K562 (cell line): ENCODE data around the gene C2orf72. TPM values are rescaled to one million over a fixed set of nuclear protein-coding genes. Genes with fewer than 3 reads are reported as not detected.

ENCODE experiments used
- ATAC-seq: fragments of 200-7000 bp; cut with Tn5 transposase; 3 replicates; pipeline ENCODE4 v1.9.1; 2020; ENCODE audit warnings: moderate library complexity
- BruUV-seq: library from RNA; stranded (reverse); fragments of 400-500 nt; replicated peaks from 2 replicates; lab custom pipeline; 2021; lab: Mats Ljungman, UMichigan
- CTCF ChIA-PET: fragments of 300-600 bp; formaldehyde crosslinking; extraction: SDS; loops from one replicate; lab custom pipeline; 2021; ENCODE audit warnings: low intra/inter-chr PET ratio; lab: Yijun Ruan, JAX
- POLR2A ChIA-PET: fragments of 300-600, 350-650 bp; sonication (Branson Sonifier 250); formaldehyde crosslinking; extraction: SDS; loops from one replicate; lab custom pipeline; 2021; ENCODE audit warnings: antibody characterized with exemption, inconsistent platforms; lab: Yijun Ruan, JAX
- DNase-seq, 4 experiments: peaks; one replicate each; pipeline versions ENCODE4 v3.0.0 to v3.0.0-alpha.2; 2011 to 2018; ENCODE audit warnings: low spot score in 3 of 4, mixed read lengths in 3 of 4; ENCODE audit errors: extremely low read depth in 1 of 4
- FAIRE-seq: peaks from 2 replicates; lab custom pipeline; 2011; peaks lifted over from hg19 to GRCh38; lab: Jason Lieb, UNC
- H2AFZ ChIP-seq: 2 replicates; pipeline ENCODE4 v1.6.0; 2011; ENCODE audit warnings: low read depth, low read length, control low read depth, inconsistent platforms
- H3K27ac ChIP-seq: fragments of 200-600 bp; 3 replicates; pipeline ENCODE4 v1.8.0; 2011; ENCODE audit warnings: low read depth, mild to moderate bottlenecking, control low read depth, inconsistent platforms, low read length, moderate library complexity, mixed read lengths; ENCODE audit errors: extremely low read depth
- H3K27me3 ChIP-seq, 2 experiments: fragments of 300-600 bp in 1 of 2; 2 replicates in 1 of 2; 3 replicates in 1 of 2; pipeline versions ENCODE4 v1.6.0 to v1.8.0; 2011; ENCODE audit warnings: inconsistent platforms in 2 of 2, low read length in 2 of 2, mild to moderate bottlenecking in 1 of 2, mixed read lengths in 1 of 2, moderate library complexity in 1 of 2; ENCODE audit not compliant: control insufficient read depth in 2 of 2, insufficient read depth in 2 of 2
- H3K36me3 ChIP-seq: fragments of 300-600 bp; 3 replicates; pipeline ENCODE4 v1.8.0; 2011; ENCODE audit warnings: mild to moderate bottlenecking, low read length, inconsistent platforms; ENCODE audit not compliant: control insufficient read depth, insufficient read depth
- H3K4me1 ChIP-seq, 2 experiments: fragments of 200-600 bp in 1 of 2; replicated peaks in 1 of 2; 2 replicates in 1 of 2; 3 replicates in 1 of 2; pipeline versions ENCODE4 v1.5.1 to v1.8.0; 2011; ENCODE audit warnings: inconsistent platforms in 2 of 2, low read length in 2 of 2, mild to moderate bottlenecking in 1 of 2, mixed read lengths in 1 of 2, moderate library complexity in 1 of 2; ENCODE audit not compliant: control insufficient read depth in 2 of 2, insufficient read depth in 2 of 2
- H3K4me2 ChIP-seq: 2 replicates; pipeline ENCODE4 v1.6.1; 2011; ENCODE audit warnings: low read length, control low read depth, inconsistent platforms, mixed read lengths; ENCODE audit not compliant: insufficient read depth
- H3K4me3 ChIP-seq: fragments of 200-600 bp; sonication (generic), shearing (Covaris generic); 2 replicates; pipeline ENCODE4 v1.5.1; 2016; ENCODE audit warnings: control low read depth, inconsistent platforms
- H3K79me2 ChIP-seq: fragments of 200-600 bp; 3 replicates; pipeline ENCODE4 v1.8.0; 2011; ENCODE audit warnings: low read length, inconsistent platforms; ENCODE audit not compliant: control insufficient read depth, insufficient read depth
- H3K9ac ChIP-seq, 2 experiments: 2 replicates each; pipeline versions ENCODE4 v1.6.0 to v1.6.1; 2011; ENCODE audit warnings: low read depth in 2 of 2, low read length in 2 of 2, control low read depth in 1 of 2, inconsistent platforms in 1 of 2, mild to moderate bottlenecking in 1 of 2, mixed read lengths in 1 of 2; ENCODE audit not compliant: insufficient read depth in 1 of 2
- H3K9me1 ChIP-seq: one replicate; pipeline ENCODE4 v1.6.0; 2011; ENCODE audit warnings: inconsistent platforms, mild to moderate bottlenecking, low read length, moderate library complexity; ENCODE audit not compliant: control insufficient read depth, insufficient read depth
- H3K9me3 ChIP-seq: replicated peaks from 2 replicates; pipeline ENCODE4 v1.5.1; 2011; ENCODE audit warnings: low read depth, low read length, inconsistent platforms; ENCODE audit not compliant: control insufficient read depth, insufficient read depth
- H4K20me1 ChIP-seq: replicated peaks from 2 replicates; pipeline ENCODE4 v1.6.1; 2011; ENCODE audit warnings: low read length, inconsistent platforms, mixed read lengths; ENCODE audit not compliant: control insufficient read depth, insufficient read depth
- CBX5 ChIP-seq: IDR thresholded peaks from 2 replicates; pipeline ENCODE4 v1.6.1; 2014; ENCODE audit warnings: low read depth, borderline replicate concordance
- ESRRB ChIP-seq: fragments of 250-450 bp; sonication (Bioruptor Pico); IDR thresholded peaks from 2 replicates; pipeline ENCODE4 v1.5.0; 2020; ENCODE audit warnings: mild to moderate bottlenecking, moderate library complexity, borderline replicate concordance
- NFYB ChIP-seq: IDR thresholded peaks from 2 replicates; pipeline ENCODE4 v1.6.1; 2011; ENCODE audit warnings: mild to moderate bottlenecking, moderate library complexity; ENCODE audit not compliant: insufficient read length; ENCODE audit errors: extremely low read depth
- SAP30 ChIP-seq: fragments of 200-600 bp; sonication (generic); IDR thresholded peaks from 2 replicates; pipeline ENCODE4 v1.6.1; 2012; ENCODE audit warnings: borderline replicate concordance, low read depth, mild to moderate bottlenecking, moderate library complexity, low read length, control low read depth, inconsistent platforms; ENCODE audit not compliant: insufficient read depth, poor library complexity, severe bottlenecking
- TCF7L2 ChIP-seq: fragments of 150-350 bp; IDR thresholded peaks from 2 replicates; pipeline ENCODE4 v1.6.1; 2016; ENCODE audit warnings: low read depth, mild to moderate bottlenecking, low read length, moderate library complexity
- ZFP36 ChIP-seq: fragments of 150-350 bp; IDR thresholded peaks from 2 replicates; pipeline ENCODE4 v1.6.1; 2018; ENCODE audit warnings: low read length, low read depth; ENCODE audit not compliant: partially characterized antibody
- WGBS: fragments of 100-300 bp; shearing (Covaris generic); methylation state at CpG from one replicate; pipeline ENCODE4 v1.1.6; 2016; ENCODE audit warnings: low coverage, mixed read lengths; ENCODE audit not compliant: insufficient coverage; ENCODE audit errors: missing lambda C conversion rate; 5-methylcytosine and 5-hydroxymethylcytosine counted together
- in situ Hi-C: fragments of 300-500 bp; cut with MboI; formaldehyde crosslinking; loops from 4 replicates; pipeline ENCODE4 v1.15.0; 2018; ENCODE audit warnings: inconsistent platforms, mixed read lengths
- intact Hi-C: fragments of 100-400 bp; cut with micrococcal nuclease; formaldehyde crosslinking; loops from 2 replicates; pipeline ENCODE4 v1.14.2; 2022
- polyA plus RNA-seq, 8 experiments: library from polyadenylated mRNA; depleted of rRNA in 4 of 8; stranded (reverse) in 5 of 8; unstranded in 3 of 8; fragments of >200 nt; fragmentation: Nextera tagmentation in 2 of 8; fragmentation: Illumina TruSeq in 1 of 8; extraction: Ambion mirVana in 2 of 8; extraction: Trizol in 1 of 8; gene quantifications; 2 replicates each; pipeline versions ENCODE4 v1.2.1 to v1.2.3, GENCODE V29; 2011 to 2014; ENCODE audit warnings: inconsistent platforms in 1 of 8, missing spikeins in 1 of 8
- total RNA-seq, 7 experiments: library from RNA; depleted of rRNA in 6 of 7; stranded (reverse); fragments of >200 nt in 6 of 7; fragmentation: Illumina TruSeq in 2 of 7; extraction: Trizol in 2 of 7; gene quantifications; 2 replicates each; pipeline versions ENCODE4 v1.2.1 to v1.2.3, GENCODE V29; 2011 to 2021; ENCODE audit warnings: low replicate concordance in 1 of 7
- TF ChIP-seq, protein P1 (sequence below), 2 experiments: fragments of 150-350 bp in 1 of 2; IDR thresholded peaks; 2 replicates each; pipeline ENCODE4 v1.6.1; 2012 to 2016; ENCODE audit warnings: low read depth in 2 of 2, low read length in 2 of 2, mild to moderate bottlenecking in 1 of 2, moderate library complexity in 1 of 2

Gene C2orf72
- total and polyA plus RNA-seq, 9 of the 15 experiments (the other 6 are each of a cell fraction or from before 2014, with no cell fraction given), result 0.08 to 0.18 (median 0.11) TPM; not detected in 6

DNA sequence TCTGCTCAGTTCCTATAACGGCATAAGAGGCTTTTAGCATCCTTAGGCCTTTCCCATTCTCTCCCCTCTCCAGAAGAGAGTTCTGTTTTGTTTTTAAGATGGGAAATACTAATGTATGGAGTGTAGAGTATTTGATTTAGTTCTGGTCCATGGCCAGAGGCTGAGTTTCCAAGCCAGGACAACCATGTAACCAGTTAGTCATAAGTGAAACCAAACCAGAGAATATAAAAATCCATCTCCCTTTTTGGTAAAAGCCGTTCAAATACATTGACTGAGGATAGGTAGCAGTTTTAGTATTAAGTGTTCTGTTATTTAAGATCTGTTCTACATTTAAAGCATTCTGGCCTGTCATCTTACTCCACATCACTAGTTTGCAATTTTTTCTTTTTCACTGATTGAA lies 22.4 kb downstream of the C2orf72 start:
- CTCF ChIA-PET, result no interaction called here
- FAIRE-seq, result no peak
- Histone ChIP-seq H3K9me3 (no peaks in the 10 kb centered on the region), H2AFZ (no peak overlapping the region), H3K9ac (no peak overlapping the region), H3K9me1 (no peaks in the 10 kb centered on the region), H3K27me3 (no peaks in the 10 kb centered on the region), H3K36me3 (peaks cover 57% of the 10 kb centered on the region), H3K27ac (no peak overlapping the region), H3K4me1 (peaks cover 0 to 9% of the 10 kb centered on the region in 2 experiments; a peak in 2 of 5 replicates), H3K4me2 (no peak overlapping the region), H3K4me3 (no peak overlapping the region), H4K20me1 (0 out of 2 replicates have a peak, but pooled peaks cover 11% of the 10 kb centered on the region), H3K79me2 (peaks cover 59% of the 10 kb centered on the region)
- POLR2A ChIA-PET, result no interaction called here
- in situ Hi-C loops (no loop called here), intact Hi-C loops (loop anchor here (10.0 kb wide), 1 partner anchor 155 kb away; no protein-coding TSS in a partner anchor)
- no peak for DNase-seq
- no TSS peak for BruUV-seq
- ATAC-seq, result no peak
- no peak for TF ChIP-seq ZFP36
- WGBS, result 100% methylated on average over 1 of the region's 2 CpGs

DNA sequence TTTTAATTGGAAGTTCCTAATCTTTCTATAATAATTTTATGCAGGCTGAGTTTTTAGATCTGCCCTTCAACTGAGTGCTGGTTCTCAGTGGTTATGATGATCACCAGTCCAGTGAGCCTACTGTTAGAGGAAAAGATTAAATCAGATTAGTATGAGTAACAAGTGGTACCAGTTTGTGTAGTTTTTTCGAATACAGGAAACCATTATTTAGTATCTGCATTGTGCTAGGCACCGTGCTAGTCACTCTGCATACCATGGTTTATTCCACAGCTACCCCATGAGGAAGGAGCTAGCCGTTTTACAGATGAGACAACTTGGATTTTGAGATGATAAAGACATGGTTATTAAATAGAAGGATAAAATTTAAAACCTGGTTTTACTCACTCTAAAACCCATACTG lies 25.5 kb downstream of the C2orf72 start:
- Histone ChIP-seq H3K79me2 (peaks cover 49% of the 10 kb centered on the region), H3K9me3 (no peaks in the 10 kb centered on the region), H3K4me2 (no peak overlapping the region), H4K20me1 (0 out of 2 replicates have a peak, but pooled peaks cover 11% of the 10 kb centered on the region), H3K4me3 (no peak overlapping the region), H2AFZ (no peak overlapping the region), H3K27me3 (no peaks in the 10 kb centered on the region), H3K36me3 (peaks cover 84% of the 10 kb centered on the region), H3K9me1 (no peaks in the 10 kb centered on the region), H3K27ac (no peak overlapping the region), H3K9ac (no peak overlapping the region), H3K4me1 (peaks cover 0 to 9% of the 10 kb centered on the region in 2 experiments; a peak in 2 of 5 replicates)
- no TSS peak for BruUV-seq
- DNase-seq, result no peak
- ChIA-PET CTCF (no interaction called here), POLR2A (no interaction called here)
- in situ Hi-C loops, result no loop called here
- WGBS, result 89% methylated on average over 3 of the region's 3 CpGs
- ATAC-seq, result no peak
- intact Hi-C loops, result no loop called here
- no peak for FAIRE-seq
- TF ChIP-seq ESRRB (CRISPR knock-in tag) (no peak), SAP30 (no peak), CBX5 (no peak), NFYB (no peak), TCF7L2 (no peak)
- TF ChIP-seq, protein P1, sequence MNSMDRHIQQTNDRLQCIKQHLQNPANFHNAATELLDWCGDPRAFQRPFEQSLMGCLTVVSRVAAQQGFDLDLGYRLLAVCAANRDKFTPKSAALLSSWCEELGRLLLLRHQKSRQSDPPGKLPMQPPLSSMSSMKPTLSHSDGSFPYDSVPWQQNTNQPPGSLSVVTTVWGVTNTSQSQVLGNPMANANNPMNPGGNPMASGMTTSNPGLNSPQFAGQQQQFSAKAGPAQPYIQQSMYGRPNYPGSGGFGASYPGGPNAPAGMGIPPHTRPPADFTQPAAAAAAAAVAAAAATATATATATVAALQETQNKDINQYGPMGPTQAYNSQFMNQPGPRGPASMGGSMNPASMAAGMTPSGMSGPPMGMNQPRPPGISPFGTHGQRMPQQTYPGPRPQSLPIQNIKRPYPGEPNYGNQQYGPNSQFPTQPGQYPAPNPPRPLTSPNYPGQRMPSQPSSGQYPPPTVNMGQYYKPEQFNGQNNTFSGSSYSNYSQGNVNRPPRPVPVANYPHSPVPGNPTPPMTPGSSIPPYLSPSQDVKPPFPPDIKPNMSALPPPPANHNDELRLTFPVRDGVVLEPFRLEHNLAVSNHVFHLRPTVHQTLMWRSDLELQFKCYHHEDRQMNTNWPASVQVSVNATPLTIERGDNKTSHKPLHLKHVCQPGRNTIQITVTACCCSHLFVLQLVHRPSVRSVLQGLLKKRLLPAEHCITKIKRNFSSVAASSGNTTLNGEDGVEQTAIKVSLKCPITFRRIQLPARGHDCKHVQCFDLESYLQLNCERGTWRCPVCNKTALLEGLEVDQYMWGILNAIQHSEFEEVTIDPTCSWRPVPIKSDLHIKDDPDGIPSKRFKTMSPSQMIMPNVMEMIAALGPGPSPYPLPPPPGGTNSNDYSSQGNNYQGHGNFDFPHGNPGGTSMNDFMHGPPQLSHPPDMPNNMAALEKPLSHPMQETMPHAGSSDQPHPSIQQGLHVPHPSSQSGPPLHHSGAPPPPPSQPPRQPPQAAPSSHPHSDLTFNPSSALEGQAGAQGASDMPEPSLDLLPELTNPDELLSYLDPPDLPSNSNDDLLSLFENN (IDR thresholded peaks at IDR 0.05; ENCODE audit: low read depth in 2 of 2, low read length in 2 of 2), result no peak
